Calu3 (cell line): ENCODE data around the gene NLGN2. TPM values are rescaled to one million over a fixed set of nuclear protein-coding genes. Genes with fewer than 3 reads are reported as not detected.

Experiments used
- BruUV-seq: library from RNA; stranded (reverse); fragments of 400-500 nt; replicated peaks from 2 replicates; lab custom pipeline; 2021; lab: Mats Ljungman, UMichigan
- CTCF ChIA-PET: fragments of 300-600 bp; sonication (Branson Sonifier 250); formaldehyde crosslinking; loops from one replicate; lab custom pipeline; 2022; ENCODE audit warnings: antibody characterized with exemption; lab: Charles Lee
- DNase-seq: peaks from one replicate; pipeline ENCODE4 v3.0.0; 2022
- H3K27ac Mint-ChIP-seq: one replicate; pipeline ENCODE4 v1.8.0; 2022; ENCODE audit warnings: mixed read lengths; ENCODE audit not compliant: unreplicated experiment
- H3K27me3 Mint-ChIP-seq: one replicate; pipeline ENCODE4 v1.8.0; 2022; ENCODE audit warnings: mixed read lengths; ENCODE audit not compliant: unreplicated experiment
- H3K36me3 Mint-ChIP-seq: one replicate; pipeline ENCODE4 v1.8.0; 2022; ENCODE audit warnings: mild to moderate bottlenecking, moderate library complexity, mixed read lengths; ENCODE audit not compliant: insufficient read depth, unreplicated experiment
- H3K4me1 Mint-ChIP-seq: one replicate; pipeline ENCODE4 v1.8.0; 2022; ENCODE audit warnings: mild to moderate bottlenecking, low read depth, mixed read lengths; ENCODE audit not compliant: unreplicated experiment
- H3K4me3 Mint-ChIP-seq: one replicate; pipeline ENCODE4 v1.8.0; 2022; ENCODE audit warnings: mild to moderate bottlenecking, low read depth, moderate library complexity, mixed read lengths; ENCODE audit not compliant: unreplicated experiment
- H3K9me3 Mint-ChIP-seq: one replicate; pipeline ENCODE4 v1.8.0; 2022; ENCODE audit warnings: low read depth, mixed read lengths; ENCODE audit not compliant: unreplicated experiment
- intact Hi-C: fragments of 100-400 bp; cut with micrococcal nuclease; formaldehyde crosslinking; loops from one replicate; pipeline ENCODE4 v1.10.0; 2022; ENCODE audit not compliant: unreplicated experiment
- total RNA-seq: library from RNA; stranded (reverse); gene quantifications from 2 replicates; pipeline ENCODE4 v1.2.3, GENCODE V29; 2022
- TF ChIP-seq, protein P1 (sequence below): fragments of 200-600 bp; IDR thresholded peaks from one replicate; pipeline ENCODE4 v1.8.0; 2022; ENCODE audit warnings: antibody characterized with exemption; ENCODE audit not compliant: unreplicated experiment

Gene NLGN2
- total RNA-seq, 1 experiment from 2014 or later = 13.9 TPM

DNA sequence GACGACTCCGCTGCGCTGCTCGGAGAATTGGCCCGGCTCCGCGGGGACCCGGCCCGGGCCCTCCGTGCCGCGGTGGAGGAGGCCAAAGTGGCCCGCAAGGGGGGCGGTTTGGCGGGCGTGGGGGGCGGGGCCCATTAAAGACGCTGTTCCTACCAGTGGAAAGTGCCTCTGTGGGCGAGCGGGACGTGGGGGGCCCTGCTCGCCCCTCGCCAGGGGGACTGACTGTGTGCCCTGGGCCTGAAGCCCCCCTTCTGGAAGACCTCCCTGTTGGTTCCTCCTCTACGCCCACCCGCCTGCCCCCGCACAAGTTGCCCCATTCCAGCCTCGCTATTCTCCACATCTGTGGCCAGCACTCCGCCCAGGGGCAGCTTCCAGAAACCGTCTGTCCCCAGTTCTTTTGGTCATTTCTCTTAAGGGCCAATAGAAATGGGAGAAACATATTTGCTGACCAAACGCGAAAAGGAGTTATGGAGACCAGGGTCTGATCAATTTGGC lies 29.8 kb downstream of the NLGN2 start:
- BruUV-seq = no TSS peak
- peaks cover 7% of the 10 kb centered on the region for H3K4me1 Mint-ChIP-seq
- H3K27me3 Mint-ChIP-seq = peaks cover 46% of the 10 kb centered on the region
- H3K27ac Mint-ChIP-seq = no peak overlapping the region
- TF ChIP-seq, protein P1, sequence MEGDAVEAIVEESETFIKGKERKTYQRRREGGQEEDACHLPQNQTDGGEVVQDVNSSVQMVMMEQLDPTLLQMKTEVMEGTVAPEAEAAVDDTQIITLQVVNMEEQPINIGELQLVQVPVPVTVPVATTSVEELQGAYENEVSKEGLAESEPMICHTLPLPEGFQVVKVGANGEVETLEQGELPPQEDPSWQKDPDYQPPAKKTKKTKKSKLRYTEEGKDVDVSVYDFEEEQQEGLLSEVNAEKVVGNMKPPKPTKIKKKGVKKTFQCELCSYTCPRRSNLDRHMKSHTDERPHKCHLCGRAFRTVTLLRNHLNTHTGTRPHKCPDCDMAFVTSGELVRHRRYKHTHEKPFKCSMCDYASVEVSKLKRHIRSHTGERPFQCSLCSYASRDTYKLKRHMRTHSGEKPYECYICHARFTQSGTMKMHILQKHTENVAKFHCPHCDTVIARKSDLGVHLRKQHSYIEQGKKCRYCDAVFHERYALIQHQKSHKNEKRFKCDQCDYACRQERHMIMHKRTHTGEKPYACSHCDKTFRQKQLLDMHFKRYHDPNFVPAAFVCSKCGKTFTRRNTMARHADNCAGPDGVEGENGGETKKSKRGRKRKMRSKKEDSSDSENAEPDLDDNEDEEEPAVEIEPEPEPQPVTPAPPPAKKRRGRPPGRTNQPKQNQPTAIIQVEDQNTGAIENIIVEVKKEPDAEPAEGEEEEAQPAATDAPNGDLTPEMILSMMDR = no peak
- CTCF ChIA-PET = interaction anchor here (1.0 to 2.9 kb wide), 7 partner anchors 34 to 250 kb away, joined by 3 to 13 read pairs (median 3); partner anchors contain the start of genes SENP3, TMEM256, TNFSF13 and TP53
- peaks cover 38% of the 10 kb centered on the region for H3K36me3 Mint-ChIP-seq
- H3K9me3 Mint-ChIP-seq = no peaks in the 10 kb centered on the region
- no peak for DNase-seq
- H3K4me3 Mint-ChIP-seq = peak overlapping the region; percentile 75
- intact Hi-C loops = loop anchor here (5.0 kb wide), 3 partner anchors 40 to 125 kb away; partner anchors contain the start of genes KCTD11, SENP3 and ZBTB4

DNA sequence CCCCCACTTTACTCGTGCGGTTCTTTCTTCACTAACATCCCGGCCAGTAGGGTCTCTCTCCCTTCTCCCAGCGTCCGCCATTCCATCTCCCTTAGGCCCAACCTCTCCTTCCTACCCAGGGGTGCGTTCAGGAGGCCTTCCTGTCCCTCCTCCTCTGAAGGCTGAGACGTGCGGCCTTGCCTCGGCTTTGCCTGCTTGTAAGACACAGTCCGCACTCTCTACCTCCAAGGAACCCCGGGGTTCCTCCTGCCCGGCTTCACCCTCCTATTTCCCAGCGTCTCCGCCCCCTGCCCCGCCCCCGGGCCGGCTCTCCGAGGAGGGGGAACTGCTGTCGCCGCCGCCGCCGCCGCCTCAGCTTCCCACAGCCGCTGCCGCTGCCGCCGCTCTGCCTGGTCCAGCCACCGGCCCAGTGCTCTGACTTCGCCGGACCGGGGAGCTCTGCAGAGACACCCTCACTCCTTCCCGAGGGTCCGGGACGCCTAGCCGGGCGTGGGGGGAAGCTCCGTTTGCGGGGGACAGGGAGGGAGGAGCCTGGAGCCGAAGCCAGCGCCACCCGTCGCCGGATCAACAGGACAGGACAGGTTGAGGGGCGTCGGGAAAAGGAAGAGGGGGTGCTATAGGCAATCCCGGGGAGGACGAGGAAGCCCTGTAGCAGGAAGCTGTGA lies 30.4 kb downstream of the NLGN2 start:
- no TSS peak for BruUV-seq
- Mint-ChIP-seq H3K4me1 (peaks cover 7% of the 10 kb centered on the region), H3K4me3 (peak overlapping the region; percentile 75), H3K27ac (no peak overlapping the region), H3K9me3 (no peaks in the 10 kb centered on the region), H3K36me3 (peaks cover 38% of the 10 kb centered on the region), H3K27me3 (peaks cover 53% of the 10 kb centered on the region)
- CTCF ChIA-PET = no interaction called here
- DNase-seq = no peak
- intact Hi-C loops = loop anchor here (5.0 kb wide), 3 partner anchors 39 to 124 kb away; partner anchors contain the start of genes KCTD11, SENP3 and ZBTB4
- TF ChIP-seq, protein P1 = no peak

DNA sequence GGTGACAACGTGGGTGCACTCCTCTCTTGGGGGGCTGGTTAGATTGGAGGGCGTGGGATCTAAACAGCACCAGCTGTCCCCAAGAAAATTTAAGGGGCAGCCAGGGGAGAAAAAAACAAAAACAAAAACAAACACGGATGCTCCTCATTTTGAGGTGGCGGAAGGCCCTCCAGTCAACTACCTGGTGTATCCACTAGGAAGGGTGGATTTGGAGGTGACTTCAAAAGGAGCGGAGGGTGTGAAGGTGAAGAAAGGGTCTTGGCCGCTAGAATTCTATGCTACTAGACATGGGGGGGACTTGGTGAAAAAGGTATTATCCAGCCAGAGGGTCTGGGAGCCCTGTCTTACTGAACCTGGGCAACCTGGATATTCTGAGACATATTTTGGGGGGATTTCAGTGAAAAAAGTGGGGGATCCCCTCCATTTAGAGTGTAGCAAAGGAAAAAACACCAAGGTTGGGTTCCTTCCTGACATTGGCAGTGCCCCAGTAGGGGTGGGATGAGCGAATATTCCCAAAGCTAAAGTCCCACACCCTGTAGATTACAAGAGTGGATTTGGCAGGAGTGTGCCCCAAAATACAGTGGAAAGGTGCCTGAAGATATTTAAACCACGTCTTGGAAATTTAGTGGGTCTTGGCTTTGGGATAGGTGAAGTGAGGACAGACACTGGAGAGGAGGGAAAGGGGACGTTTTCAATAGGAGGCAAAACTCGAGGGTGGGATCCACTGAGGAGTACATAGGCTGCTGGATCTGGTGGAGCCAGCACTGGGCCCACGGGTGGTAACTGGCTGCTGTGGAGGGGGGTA lies 31.2 kb downstream of the NLGN2 start:
- CTCF ChIA-PET = no interaction called here
- BruUV-seq = no TSS peak
- H3K4me3 Mint-ChIP-seq = peak overlapping the region; percentile 72
- peaks cover 7% of the 10 kb centered on the region for H3K4me1 Mint-ChIP-seq
- DNase-seq = no peak
- H3K36me3 Mint-ChIP-seq = peaks cover 38% of the 10 kb centered on the region
- no peaks in the 10 kb centered on the region for H3K9me3 Mint-ChIP-seq
- intact Hi-C loops = loop anchor here (5.0 kb wide), 3 partner anchors 38 to 123 kb away; partner anchors contain the start of genes KCTD11, SENP3 and ZBTB4
- H3K27me3 Mint-ChIP-seq = peaks cover 60% of the 10 kb centered on the region
- TF ChIP-seq, protein P1 = no peak
- peak overlapping the region; percentile 72 for H3K27ac Mint-ChIP-seq

DNA sequence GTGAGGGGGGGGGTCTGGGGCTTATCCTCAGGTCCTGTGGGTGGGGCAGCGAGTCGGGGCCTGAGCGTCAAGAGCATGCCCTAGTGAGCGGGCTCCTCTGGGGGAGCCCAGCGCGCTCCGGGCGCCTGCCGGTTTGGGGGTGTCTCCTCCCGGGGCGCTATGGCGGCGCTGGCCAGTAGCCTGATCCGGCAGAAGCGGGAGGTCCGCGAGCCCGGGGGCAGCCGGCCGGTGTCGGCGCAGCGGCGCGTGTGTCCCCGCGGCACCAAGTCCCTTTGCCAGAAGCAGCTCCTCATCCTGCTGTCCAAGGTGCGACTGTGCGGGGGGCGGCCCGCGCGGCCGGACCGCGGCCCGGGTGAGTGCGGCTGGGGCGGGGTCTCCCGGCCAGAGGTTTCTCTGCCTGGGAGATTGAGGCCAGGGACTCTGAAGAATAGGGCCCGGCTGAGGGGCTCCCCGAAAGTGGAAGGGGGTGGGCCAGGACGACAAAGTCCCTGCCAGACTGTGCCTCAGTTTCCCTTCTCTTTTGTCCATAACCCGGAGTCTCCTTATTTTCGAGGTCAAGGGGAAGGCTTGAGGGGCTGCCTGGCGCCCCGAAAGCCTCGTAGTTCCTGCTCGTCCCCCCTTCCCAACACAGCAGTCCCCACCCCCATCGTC lies 31.9 kb downstream of the NLGN2 start, which contains the start of gene FGF11:
FGF11 (plus strand) TSS at position 51 of the 651 bp plus-strand sequence; CDS start at position 160, 109 bp downstream.
- H3K36me3 Mint-ChIP-seq = peaks cover 38% of the 10 kb centered on the region
- CTCF ChIA-PET = no interaction called here
- TF ChIP-seq, protein P1 = no peak

More for the DNA sequence above, 31.9 kb downstream of the NLGN2 start, which contains the start of gene FGF11:
- DNase-seq = no peak
- Mint-ChIP-seq H3K9me3 (no peaks in the 10 kb centered on the region), H3K4me3 (peak within 1 kb of the TSS; percentile 72), H3K27ac (peak within 1 kb of the TSS; percentile 72), H3K27me3 (peaks cover 62% of the 10 kb centered on the region), H3K4me1 (peaks cover 7% of the 10 kb centered on the region)
- intact Hi-C loops = loop anchor here (5.0 kb wide), 3 partner anchors 38 to 123 kb away; partner anchors contain the start of genes KCTD11, SENP3 and ZBTB4
- no TSS peak for BruUV-seq
